CD1c-positive myeloid dendritic cell (primary cell): Measurements from ENCODE around the gene EXOC7.

Experiments used
- DNase-seq: peaks from one replicate; pipeline ENCODE4 v3.0.0-alpha.2; 2016; ENCODE audit errors: extremely low spot score

Gene EXOC7

DNA sequence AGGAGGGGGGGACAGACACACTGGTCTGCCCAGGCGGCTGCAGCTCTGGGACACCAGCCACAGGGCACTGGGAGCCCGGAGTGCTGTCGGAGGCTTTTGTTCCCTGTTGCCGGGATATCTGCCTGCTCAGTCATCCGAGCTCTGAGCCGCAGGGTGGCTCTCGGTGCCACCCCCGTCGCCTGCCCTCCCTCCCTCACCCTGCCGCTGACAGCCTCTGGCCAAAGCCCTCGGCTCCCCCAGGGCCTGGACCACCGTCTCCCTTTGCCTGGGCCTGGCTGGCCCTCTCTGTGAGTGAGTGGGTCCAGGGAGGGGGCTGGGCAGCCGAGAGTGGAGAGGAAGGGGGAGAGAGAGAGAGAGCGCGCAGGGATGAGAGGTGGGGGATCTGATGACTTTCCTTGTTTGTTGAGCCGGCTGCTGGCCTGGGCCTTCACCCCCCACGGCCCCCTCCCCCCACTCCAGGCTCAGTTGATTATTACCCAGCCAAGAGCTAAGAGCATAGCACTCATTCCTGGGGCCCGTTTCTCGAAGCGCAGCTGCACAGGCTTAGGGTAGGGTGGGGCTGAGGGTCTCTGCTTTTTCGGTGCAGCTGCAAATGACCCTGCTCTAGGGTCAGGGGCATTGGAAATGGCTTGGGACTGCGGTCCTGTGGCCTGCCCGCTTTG lies 34.8 kb upstream of the EXOC7 start:
- DNase-seq, result no peak

DNA sequence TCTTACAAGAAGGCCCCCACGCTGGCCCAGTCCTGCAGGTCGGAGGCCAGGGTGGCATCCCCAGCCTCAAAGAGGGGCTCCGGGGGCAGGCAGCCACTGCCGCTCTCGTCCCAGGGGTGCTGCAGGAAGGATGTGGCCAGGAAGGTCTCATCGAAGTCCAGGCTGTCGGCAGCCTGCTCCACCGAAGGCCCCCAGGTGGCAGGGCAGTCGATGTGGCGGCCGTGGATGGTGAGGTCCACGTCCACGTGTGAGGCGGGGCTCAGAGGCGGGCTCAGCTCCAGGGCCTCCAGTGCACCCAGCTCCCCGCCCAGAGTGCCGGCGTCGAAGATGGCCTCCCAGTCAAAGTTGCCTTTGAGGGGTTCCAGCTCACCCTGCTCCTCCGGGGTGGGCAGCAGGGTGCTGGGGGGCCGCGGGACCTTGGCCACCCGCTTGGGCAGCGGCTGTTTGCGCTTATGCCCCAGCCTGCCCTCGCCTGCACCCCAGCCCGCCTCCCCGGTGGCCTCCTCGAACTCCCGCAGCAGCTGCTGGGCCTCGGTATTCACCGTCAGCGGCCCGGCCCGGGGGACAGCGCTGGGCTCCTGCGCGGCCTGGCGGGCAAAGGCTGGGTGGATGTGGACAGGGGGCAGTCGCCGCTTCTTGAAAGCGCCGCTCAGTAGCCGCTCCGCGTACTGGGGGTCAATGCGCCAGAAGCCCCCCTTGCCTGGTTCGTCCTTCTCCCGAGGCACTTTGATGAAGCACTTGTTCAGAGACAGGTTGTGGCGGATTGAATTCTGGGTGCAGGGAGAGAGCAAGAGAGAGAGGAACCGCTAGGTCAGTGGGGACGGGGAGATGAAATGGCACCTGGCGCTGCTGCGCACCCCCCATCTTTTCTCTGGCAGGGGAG lies 34.0 kb upstream of the EXOC7 start:
- no peak for DNase-seq

DNA sequence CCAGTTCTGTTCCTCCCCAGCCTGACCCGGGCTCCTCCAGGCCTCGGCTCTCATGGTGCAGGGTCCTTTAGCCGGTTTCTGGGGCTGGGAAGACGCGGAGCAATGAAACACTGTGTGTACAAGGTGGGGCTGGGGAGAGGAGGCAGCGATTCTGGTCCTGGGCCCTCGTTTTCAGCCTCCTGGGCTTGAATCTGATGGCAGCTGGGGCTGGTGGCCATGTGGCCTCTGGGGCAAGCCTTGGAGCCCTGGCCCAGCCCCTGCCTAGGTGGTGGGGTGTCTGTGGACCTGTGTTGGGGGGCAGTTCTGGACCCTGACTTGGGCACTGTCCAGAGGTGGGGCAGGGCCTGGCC lies 33.4 kb upstream of the EXOC7 start:
- no peak for DNase-seq

DNA sequence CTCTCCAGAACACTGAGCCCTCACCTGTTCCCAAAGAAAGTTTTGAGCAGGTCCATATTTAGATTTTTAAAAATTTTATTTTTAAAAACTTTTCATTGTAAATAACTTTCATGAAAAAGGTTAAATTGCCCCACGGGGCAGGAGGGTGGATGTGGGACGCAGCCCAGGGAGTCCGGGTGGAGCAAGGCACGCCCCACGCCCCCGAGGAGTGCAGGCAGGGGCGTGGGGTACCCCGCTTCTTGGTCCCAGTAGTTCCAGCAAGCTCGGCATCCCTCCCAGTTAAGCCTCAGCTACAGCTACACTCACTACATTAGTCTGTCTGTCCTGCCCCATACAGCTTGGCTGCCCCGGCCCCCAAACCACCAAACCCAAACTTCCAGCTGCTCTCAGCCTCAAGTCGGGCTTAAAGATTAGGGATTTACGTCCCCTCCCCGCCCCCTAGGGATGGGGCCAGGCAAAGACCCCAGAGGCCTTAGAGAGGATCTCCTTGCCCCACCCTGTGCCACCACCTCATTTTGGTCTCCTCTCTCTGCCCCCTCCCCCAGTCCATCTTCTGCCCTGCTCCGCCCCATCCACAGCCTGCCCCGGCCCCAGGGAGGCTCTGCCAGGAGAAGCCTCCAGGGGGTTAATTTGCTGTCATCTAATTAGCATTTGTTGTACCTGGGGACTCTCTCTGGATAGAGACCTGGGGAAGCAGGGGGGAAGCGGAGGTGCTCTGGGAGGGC lies 32.9 kb upstream of the EXOC7 start:
- no peak for DNase-seq

DNA sequence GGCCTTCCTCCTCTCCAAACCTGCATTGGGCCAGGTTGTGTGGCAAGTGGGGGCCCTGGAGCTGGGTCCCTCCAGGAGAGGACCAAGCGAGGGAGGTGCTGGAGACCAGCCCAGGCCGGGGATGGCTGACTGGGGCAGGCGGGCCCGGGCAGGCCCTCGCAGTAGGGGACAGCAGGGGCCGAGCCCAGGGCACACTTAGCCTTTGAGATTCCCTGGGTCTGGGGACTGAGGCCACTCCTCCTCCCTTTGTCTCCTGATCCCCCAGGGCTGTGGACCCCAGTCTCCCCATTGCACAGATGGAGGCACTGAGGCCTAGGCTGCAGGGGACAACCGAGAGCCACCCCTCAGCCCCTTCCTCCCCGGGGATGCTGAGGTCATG lies 32.2 kb upstream of the EXOC7 start:
- no peak for DNase-seq

DNA sequence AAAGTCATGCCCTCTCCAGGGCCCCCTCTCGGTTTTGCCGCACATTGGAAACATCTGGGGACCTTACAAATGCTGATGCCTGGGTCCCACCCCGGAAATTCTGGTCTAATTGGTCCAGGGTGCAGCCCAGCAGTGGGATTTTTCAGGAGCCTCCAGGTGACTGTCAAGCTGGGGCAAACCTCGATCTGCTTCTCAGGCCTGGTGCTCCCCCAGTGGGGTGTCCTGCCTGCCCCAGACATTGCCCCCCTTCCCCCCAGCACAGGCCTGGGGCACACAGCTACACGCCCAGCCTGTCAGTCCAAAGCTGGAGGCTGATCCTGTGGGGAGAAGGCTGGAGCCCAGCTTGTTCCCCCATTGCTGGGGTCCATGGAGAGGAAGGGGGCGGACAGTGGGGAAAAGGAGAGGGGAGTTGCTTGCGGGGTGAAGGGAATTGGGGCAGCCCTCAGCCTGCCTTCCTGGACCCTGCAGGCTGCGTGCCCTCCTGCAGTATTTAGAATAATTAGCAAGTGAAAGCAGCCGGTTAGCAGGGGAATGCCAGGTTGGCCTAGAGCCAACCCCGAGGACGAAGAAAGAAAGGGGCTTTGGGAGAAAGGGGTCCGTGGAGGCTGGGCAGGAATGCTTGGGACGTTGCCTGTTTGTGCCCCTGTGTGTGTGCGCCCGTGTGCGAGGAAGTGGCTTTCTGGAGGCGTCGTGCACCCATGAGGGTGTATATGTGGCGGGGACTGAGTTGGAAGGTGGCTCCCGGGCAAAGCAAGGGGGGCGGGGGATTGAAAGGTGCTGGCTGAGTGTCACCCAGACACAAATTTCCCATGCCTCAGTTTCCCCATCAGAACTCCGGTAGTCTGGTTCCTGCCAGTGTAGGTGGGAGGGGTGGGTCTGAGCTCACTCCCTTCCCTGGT lies 31.6 kb upstream of the EXOC7 start:
- no peak for DNase-seq

DNA sequence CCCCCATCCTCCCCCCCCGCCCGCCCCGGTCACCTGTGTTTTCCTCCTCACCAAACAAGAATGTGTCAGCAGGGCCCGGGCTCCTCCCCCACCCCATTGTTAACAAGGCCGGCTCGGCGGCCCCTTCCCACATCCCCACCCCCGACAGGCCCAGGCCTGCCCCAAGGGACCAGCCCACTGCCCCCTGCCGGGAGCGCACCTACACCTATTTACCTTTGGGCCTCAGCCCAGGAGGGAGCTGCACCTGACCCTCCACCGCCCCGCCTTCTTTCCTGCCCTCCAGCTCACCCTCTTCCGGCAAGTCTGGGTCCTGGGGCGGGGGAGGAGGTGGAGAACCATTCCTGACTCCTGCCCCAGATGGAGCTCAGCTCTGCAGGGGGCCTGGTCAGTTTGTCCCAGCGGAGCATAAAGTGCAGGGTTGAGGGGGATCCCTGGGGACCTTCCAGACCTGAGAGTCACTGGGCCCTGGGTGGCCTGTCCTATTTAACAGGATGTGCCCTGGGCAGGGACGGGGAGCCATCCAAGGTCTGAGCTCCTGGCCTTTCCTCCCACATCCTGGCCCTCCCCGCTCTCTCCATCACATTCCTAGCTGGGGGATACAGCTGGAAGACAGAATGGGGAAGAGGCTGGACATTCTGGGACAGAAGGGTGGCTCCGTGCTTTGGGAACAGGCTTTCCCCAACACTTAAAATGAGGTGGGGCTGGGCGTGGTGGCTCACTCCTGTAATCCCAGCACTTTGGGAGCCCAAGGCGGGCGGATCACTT lies 29.2 kb upstream of the EXOC7 start:
- DNase-seq, result no peak

DNA sequence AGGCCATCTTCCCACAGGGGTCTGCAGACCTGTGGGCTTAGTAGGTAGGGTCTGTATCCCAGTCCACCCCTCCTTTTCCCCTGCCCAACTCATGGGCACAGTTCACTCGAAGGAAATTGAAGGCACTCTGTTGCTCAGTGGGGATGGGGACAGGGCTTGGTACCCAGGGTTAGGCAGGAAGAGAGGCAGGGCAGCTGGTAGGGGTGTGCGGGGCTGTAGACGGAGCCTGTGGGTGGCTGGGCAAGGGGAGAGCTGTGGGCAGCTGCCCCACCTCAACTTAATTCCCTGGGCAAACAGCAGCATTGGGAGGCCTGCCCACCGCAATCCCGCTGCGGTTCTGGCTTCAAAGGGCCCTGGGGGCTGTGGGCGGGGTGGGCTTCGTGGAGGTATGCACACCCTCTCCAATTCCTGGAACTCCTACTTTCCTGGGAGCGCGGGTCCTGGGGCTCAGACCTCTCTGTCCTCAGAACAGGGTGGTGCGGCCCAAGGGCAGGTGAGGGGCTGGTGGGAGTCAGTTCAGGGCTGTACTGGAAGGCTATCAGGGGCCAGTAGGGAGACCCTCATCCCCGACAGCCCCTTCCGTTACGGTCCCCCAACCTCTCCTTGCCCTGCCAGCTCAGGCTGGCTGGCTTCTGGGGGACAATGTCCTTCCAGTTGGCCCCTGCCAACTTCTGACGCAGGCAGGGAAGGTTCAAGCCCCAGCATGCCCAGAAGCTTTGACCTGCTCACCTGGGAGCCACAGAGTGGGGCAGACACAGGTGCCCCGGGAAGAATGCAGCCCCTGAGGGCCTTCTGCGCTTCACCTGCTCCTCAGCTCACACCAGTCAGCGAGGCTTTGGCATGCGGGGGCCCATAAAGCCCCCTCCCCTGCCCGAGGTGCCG lies 28.3 kb upstream of the EXOC7 start:
- no peak for DNase-seq

DNA sequence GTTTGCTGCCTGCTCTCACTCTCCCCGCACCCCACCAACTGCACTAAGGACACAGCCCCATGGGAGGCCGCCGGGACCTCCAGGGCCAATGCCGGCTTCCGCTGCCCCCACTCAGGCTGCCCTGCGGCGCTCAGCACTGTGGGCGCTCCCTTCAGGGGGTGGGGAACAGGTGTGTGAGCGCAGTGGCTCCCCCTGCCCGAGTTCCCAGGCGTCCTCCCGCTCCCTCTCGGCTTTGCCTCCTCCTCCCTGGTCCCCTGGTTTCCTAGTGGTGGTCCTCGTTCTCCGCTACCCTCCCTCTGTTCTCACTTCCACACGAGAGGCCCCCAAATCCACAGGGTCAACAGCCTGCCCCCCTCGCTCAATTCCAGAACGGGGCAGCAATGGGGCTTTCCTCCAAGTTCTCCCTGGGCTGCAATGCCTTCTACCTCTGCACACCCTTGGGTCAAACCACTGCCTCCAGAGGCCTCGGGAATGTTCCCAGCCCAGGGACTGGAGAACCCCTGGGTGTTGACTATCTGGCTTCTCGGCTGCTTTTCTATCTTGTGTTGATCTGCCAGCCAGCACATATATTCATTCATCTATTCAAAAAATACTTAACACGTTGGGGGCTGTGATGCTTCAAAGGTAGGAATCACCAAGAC lies 27.6 kb upstream of the EXOC7 start:
- DNase-seq, result no peak

DNA sequence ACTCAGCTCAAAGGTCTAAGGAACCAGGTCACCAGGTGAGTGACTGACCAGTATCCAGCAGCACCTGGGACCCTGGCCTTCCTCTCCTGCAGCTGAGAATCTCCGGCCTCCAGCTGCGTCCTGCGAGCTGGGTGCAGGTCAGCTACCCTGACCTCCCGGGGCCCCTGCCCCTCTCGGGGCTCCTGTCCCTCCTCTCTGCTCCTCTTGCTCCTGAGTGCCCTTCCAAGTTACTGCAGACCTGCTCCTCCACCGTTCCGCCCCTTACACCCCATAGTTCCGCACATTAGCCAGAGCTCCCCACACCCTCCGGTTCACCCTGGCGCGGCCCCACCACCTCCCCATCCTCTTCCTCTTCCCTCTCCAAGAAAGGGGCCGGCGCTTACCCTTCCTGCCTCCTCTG lies 26.9 kb upstream of the EXOC7 start:
- DNase-seq, result no peak

DNA sequence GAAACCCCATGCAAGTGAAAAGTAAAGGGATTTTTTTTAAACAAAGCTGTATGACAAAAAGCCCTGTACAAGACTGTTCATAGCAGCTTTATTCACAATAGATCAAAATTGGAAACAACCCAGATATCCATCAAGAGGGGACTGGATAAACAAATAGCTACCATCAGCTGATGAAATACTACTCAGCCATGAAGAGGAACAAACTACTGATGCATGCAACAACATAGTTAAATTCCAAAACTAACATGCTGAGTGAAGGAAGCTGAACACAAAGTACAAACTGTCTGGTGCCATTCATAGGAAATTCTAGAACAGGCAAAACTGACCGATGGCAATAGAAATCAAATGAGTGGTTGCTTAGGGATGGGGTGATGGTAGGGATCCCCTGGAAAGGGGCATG lies 22.3 kb upstream of the EXOC7 start:
- no peak for DNase-seq

DNA sequence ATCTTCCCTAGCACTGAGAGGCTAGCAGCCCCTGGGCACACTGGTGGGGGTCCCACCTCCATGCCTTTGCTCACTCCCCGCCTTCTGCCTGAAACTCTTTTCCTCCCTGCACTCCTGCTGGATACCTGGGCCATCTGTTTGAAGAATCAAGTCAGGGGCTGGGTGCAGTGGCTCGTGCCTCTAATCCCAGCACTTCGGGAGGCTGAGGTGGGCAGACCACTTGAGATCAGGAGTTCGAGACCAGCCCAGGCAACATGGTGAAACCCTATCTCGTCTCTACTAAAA lies 21.7 kb upstream of the EXOC7 start:
- no peak for DNase-seq

DNA sequence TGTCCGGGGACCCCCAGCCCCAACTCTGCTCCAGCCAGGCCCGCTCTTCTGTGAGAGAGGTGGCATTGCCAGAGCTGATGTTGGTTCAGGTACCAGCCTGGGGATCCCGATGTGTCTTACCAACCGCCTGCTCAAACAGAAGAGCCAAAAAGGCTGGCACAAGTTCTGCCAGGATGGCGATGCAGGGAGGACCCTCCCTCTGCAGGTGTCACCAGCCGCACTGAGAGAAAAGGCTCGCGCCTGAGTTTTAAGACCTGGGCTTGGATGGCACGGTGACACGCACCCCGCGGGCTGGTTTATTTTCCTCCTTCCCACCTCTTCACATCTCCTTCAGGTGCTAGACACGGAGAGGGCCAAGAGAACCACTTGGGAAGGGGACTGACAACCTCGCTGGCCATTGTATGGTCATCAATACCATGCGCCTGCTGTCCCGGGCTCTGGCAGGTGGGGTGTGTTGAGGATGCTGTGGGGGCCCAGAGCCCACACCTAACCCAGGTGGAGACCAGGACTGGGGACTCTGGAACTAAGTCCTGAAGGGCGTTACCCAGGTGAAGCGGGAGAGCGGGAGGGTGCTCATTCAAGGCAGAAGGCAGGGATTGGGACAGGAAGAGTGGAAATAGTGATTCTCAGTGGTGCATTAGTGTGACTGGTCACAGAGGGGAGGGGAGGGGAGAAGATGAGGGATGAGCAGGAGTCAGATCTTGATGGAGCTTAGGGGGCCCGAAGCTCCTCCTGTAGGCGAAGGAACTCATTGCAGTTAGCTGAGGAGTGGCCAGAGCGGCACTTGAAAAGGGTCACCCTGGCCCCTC lies 21.2 kb upstream of the EXOC7 start:
- DNase-seq, result no peak

DNA sequence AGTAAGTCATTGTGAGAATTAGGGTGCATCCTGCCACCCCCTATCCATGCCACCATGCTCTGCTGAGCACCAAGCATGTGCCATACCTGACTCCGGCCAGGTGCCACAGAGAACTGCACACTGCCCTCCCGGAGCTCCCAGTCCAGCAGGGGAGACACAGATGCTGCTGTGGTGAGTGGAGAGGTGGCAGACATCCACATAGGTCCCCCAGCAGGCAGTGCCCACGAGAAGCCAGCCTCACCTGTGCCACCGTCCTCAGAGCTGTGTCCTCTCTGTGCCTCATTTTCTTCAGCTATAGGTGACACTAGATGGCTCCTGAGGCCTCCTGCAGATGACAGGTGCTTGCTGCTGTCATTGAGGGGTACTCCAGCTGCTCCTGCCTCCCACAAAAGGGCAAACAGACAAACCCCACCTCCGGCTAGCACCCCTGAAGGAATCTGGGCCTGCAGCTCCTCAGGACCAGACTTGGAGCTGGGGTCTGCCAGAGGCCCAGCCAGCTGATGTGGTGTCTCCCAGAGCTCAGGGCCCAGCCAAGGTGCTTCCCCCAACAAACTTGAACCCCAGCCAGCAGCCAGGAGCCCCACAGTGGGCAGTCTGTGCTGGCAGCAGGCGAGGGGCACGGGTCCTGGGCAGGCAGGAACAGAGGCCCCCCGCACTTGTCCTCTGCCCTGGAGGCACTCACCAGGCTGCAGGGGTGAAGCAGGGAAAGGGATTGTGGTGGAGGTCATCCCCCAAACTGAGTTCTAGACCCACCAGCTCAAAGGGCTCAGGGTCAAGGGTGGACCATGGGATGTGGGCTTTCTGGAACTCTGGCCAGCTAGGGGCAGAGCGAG lies 20.4 kb upstream of the EXOC7 start:
- no peak for DNase-seq

DNA sequence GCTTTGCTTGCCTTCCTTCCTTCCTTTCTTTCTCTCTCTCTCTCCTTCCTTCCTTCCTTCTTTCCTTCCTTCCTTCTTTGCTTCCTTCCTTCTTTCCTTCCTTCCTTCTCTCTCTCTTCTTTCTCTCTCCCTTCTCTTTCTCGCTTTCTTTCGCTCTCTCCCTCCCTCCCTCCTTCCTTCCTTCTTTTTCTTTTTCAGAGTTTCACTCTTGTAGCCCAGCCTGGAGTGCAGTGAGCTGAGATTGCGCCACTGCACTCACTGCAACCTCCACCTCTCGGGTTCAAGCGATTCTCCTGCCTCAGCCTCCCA lies 19.6 kb upstream of the EXOC7 start:
- no peak for DNase-seq

DNA sequence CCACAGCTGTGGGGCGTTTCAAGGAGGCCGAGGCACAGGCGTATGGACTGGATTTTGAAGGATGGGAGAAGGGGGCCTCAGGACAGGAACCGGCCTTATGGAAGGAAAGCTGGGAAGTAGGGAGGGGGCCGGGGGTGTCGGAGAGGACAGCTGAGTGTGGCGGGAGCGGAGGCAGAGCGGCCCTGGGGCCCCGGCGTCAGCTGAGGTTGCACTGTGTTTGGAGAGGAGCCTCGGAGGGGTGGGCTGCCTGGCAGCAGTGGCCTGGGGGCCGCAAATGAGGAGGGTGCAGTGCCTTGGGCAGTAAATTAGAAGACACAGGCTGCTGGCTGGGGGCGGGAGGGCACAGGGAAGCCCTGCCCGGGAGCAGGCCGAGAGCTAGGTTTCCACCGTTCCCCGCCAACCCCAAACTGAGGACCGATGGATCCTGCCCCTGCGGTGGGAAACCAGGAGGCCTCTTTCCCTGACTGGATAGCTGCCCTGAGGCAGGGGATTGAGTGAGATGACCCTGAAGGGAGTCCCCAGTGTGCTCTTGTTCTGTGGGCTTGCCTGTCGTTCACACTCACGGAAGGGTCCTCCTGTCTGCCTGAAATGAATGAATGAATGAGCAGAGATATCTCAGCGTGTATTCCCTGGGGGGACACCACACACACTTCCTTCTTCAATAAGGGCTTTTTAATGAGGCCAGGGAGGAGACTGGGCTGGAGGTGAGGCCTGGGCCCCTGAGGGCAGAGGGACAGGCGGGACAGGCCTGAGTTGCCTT lies 19.0 kb upstream of the EXOC7 start:
- DNase-seq, result no peak

DNA sequence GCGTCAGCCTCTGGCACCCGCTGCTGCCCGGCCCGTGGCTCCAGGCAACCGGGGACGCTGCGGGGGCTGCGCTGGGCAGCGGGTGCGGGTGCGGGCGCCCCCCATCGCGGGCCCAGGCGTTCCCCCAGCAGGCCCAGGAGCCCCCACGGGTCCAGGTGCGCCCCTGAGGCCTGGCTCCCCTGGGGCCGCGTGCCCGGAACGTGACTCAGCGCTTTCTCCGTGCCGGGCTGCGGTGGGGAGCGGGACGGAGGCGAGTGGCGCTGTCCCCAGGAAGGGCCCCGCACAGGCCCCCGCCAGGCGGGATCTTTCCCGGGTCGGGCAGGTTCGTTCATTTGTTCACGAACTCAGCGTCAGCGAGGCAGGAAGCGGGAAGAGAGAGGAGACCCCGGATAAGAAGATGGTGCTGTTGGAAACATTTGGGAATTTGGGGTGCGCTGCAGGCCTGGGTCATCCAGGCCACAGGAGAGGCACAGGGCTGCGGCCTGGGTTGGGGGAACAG lies 18.4 kb upstream of the EXOC7 start:
- no peak for DNase-seq
